OCI-LY7 (cell line): ENCODE measurements around the gene SELENOV. TPM values are rescaled to one million over a fixed set of nuclear protein-coding genes. Genes with fewer than 3 reads are reported as not detected.

Experiments used
- BruUV-seq: library from RNA; stranded (reverse); fragments of 400-500 nt; replicated peaks from 2 replicates; lab custom pipeline; 2021; lab: Mats Ljungman, UMichigan
- CTCF ChIA-PET: fragments of 300-600 bp; sonication (Branson Sonifier 250); formaldehyde crosslinking; loops from one replicate; lab custom pipeline; 2022; ENCODE audit warnings: antibody characterized with exemption; ENCODE audit not compliant: unreplicated experiment; lab: Charles Lee
- POLR2A ChIA-PET: fragments of 300-600 bp; sonication (Branson Sonifier 250); formaldehyde crosslinking; loops from one replicate; lab custom pipeline; 2022; ENCODE audit warnings: antibody characterized with exemption; lab: Charles Lee
- DNase-seq: peaks from one replicate; pipeline ENCODE4 v3.0.0-alpha.2; 2015; ENCODE audit warnings: low spot score
- H2AFZ ChIP-seq: fragments of 200-600 bp; sonication (generic), shearing (Covaris generic); 2 replicates; pipeline ENCODE4 v1.6.1; 2014; ENCODE audit warnings: mild to moderate bottlenecking, antibody characterized with exemption, low read length, moderate library complexity
- H3K27ac ChIP-seq: fragments of 200-600 bp; sonication (generic); 2 replicates; pipeline ENCODE4 v1.5.1; 2014; ENCODE audit warnings: mixed run types, low read depth, mild to moderate bottlenecking, moderate library complexity, low read length, inconsistent platforms; ENCODE audit not compliant: poor library complexity, severe bottlenecking
- H3K36me3 ChIP-seq: fragments of 200-600 bp; sonication (generic); 2 replicates; pipeline ENCODE4 v1.6.1; 2014; ENCODE audit warnings: mild to moderate bottlenecking, antibody characterized with exemption, low read length, moderate library complexity, mixed read lengths; ENCODE audit not compliant: insufficient read depth
- H3K4me1 ChIP-seq: fragments of 200-600 bp; sonication (generic); 2 replicates; pipeline ENCODE4 v1.5.1; 2014; ENCODE audit warnings: mild to moderate bottlenecking, low read length; ENCODE audit not compliant: insufficient read depth, poor library complexity, severe bottlenecking
- H3K4me2 ChIP-seq: fragments of 200-600 bp; sonication (generic); 2 replicates; pipeline ENCODE4 v1.6.1; 2014; ENCODE audit warnings: mild to moderate bottlenecking, low read length
- H3K4me3 ChIP-seq: fragments of 200-600 bp; sonication (generic); 2 replicates; pipeline ENCODE4 v1.5.1; 2014; ENCODE audit warnings: mild to moderate bottlenecking, low read depth, low read length; ENCODE audit not compliant: poor library complexity, severe bottlenecking
- H3K79me2 ChIP-seq: fragments of 200-600 bp; sonication (generic); 2 replicates; pipeline ENCODE4 v1.6.1; 2016; ENCODE audit warnings: low read depth, mild to moderate bottlenecking, low read length, moderate library complexity, mixed read lengths; ENCODE audit not compliant: insufficient read depth
- H3K9me2 ChIP-seq: fragments of 200-600 bp; sonication (generic); 2 replicates; pipeline ENCODE4 v1.6.1; 2016; ENCODE audit warnings: mild to moderate bottlenecking, low read length, mixed read lengths; ENCODE audit not compliant: insufficient read depth
- H3K9me3 ChIP-seq: fragments of 200-600 bp; sonication (generic); 2 replicates; pipeline ENCODE4 v1.6.1; 2014; ENCODE audit warnings: mild to moderate bottlenecking, mixed run types, low read length, mixed read lengths
- H4K20me1 ChIP-seq: fragments of 200-600 bp; sonication (generic); 2 replicates; pipeline ENCODE4 v1.6.1; 2014; ENCODE audit warnings: mild to moderate bottlenecking, antibody characterized with exemption, low read length, moderate library complexity, mixed read lengths; ENCODE audit not compliant: insufficient read depth
- EZH2phosphoT487 ChIP-seq: fragments of 200-600 bp; sonication (generic); IDR thresholded peaks from 2 replicates; pipeline ENCODE4 v1.6.1; 2018; ENCODE audit warnings: low read depth, borderline replicate concordance, mild to moderate bottlenecking, mixed run types, antibody characterized with exemption, low read length, moderate library complexity, mixed read lengths
- intact Hi-C: fragments of 100-400 bp; cut with micrococcal nuclease; formaldehyde crosslinking; loops from one replicate; pipeline ENCODE4 v1.10.0; 2022; ENCODE audit not compliant: unreplicated experiment
- total RNA-seq, 2 experiments: library from RNA; depleted of rRNA in 1 of 2; stranded (reverse); fragments of >200 nt in 1 of 2; shearing (Covaris generic) in 1 of 2; gene quantifications; 2 replicates each; pipeline ENCODE4 v1.2.3, GENCODE V29; 2014 to 2022
- TF ChIP-seq, protein P1 (sequence below): fragments of 200-600 bp; sonication (generic); conservative IDR thresholded peaks from 2 replicates; pipeline ENCODE4 v1.5.1; 2014; ENCODE audit warnings: mild to moderate bottlenecking, antibody characterized with exemption, low read length, moderate library complexity, mixed read lengths

SELENOV gene
- total RNA-seq, 2 experiments from 2014 or later: not detected

DNA sequence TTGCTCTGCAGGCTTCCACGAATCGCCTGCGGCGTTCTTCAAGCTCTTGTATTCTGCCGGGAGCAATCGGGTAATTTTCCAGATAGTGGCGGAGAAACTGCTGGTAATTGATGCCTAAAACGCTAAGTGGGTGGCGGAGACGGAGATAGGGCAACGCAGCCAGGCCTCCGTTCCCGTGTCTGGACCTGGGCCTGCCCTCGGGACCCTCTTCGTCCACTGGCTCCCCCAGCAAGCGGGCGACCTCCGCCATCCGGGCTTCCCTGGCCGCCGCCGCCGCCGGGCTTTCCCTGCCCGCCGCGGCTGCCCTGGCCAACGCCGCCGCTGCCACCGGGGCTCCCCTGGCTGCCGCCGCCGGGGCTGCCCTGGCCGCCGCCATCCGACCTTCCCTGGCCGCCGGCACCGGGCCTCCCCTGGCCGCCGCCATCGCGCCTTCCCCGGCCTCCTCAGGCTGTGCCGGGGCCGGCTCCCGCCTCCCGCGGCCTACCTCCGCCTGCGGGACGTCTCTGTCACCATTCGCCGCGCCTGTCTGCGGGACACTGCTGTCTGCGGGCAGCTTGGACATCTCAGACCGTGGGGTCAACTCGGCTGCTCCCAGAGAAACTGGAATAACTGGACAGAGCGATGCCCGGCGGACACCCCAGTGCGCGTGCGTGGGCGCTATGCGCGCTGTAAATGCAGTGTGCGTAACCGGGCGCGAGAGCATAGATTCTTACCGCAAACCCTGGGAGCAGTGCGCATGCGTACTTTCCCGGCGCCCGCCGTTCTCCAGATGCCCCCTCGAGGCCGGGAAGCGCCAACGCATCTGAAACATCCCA lies 24.8 kb downstream of the SELENOV start, which contains the start of gene EID2:
EID2 (minus strand) TSS at position 644 of the 815 bp plus-strand sequence; CDS start at position 562, 82 bp downstream.
- BruUV-seq: no TSS peak
- no peak for TF ChIP-seq EZH2phosphoT487
- TF ChIP-seq, protein P1, sequence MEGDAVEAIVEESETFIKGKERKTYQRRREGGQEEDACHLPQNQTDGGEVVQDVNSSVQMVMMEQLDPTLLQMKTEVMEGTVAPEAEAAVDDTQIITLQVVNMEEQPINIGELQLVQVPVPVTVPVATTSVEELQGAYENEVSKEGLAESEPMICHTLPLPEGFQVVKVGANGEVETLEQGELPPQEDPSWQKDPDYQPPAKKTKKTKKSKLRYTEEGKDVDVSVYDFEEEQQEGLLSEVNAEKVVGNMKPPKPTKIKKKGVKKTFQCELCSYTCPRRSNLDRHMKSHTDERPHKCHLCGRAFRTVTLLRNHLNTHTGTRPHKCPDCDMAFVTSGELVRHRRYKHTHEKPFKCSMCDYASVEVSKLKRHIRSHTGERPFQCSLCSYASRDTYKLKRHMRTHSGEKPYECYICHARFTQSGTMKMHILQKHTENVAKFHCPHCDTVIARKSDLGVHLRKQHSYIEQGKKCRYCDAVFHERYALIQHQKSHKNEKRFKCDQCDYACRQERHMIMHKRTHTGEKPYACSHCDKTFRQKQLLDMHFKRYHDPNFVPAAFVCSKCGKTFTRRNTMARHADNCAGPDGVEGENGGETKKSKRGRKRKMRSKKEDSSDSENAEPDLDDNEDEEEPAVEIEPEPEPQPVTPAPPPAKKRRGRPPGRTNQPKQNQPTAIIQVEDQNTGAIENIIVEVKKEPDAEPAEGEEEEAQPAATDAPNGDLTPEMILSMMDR: no peak; the same call in 1 of the 2 replicates

DNA sequence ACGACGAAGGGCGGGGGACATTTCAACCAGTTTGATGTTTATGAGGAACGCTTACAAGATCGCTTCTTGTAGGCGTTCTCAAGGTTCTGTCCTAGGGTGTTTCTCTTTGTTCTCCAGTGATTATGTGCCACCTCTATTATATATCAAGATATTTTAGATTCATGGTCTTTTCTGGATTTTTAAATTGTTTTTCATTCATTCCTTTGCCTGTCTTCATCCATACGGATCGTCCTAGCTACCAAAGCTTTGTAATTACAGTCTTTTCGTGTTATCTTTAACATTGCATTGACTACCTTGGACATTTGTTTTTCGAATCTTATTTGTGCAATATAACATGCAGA lies 25.4 kb downstream of the SELENOV start:
- Histone ChIP-seq H3K4me3 (peak overlapping the region; percentile 86), H3K9me3 (no peaks in the 10 kb centered on the region), H3K79me2 (peaks cover 18% of the 10 kb centered on the region; the same call in 1 of the 2 replicates), H3K9me2 (no peaks in the 10 kb centered on the region), H3K27ac (no peak overlapping the region), H4K20me1 (no peaks in the 10 kb centered on the region), H2AFZ (peak overlapping the region; percentile 75), H3K36me3 (no peaks in the 10 kb centered on the region), H3K4me1 (peaks cover 36% of the 10 kb centered on the region), H3K4me2 (peak overlapping the region; percentile 52; the same call in 1 of the 2 replicates)
- ChIA-PET POLR2A (no interaction called here), CTCF (no interaction called here)
- BruUV-seq: no TSS peak
- intact Hi-C loops: loop anchor here (1.0 kb wide), 1 partner anchor 100 kb away; no protein-coding TSS in a partner anchor
- no peak for DNase-seq
- TF ChIP-seq, protein P1: peak; percentile 79; the same call in 1 of the 2 replicates
- no peak for TF ChIP-seq EZH2phosphoT487

More for the DNA sequence above, 24.8 kb downstream of the SELENOV start, which contains the start of gene EID2:
- Histone ChIP-seq H4K20me1 (no peaks in the 10 kb centered on the region), H3K9me2 (no peaks in the 10 kb centered on the region), H3K4me1 (peaks cover 42% of the 10 kb centered on the region), H2AFZ (peak within 1 kb of the TSS; percentile 75), H3K79me2 (peaks cover 18% of the 10 kb centered on the region; the same call in 1 of the 2 replicates), H3K9me3 (no peaks in the 10 kb centered on the region), H3K36me3 (no peaks in the 10 kb centered on the region), H3K4me3 (peak within 1 kb of the TSS; percentile 86), H3K4me2 (peak within 1 kb of the TSS; percentile 86), H3K27ac (peak within 1 kb of the TSS; percentile 30)
- POLR2A ChIA-PET: interaction anchor here (0.6 kb wide), 1 partner anchor 84 kb away, joined by 4 read pairs; no protein-coding TSS in a partner anchor
- CTCF ChIA-PET: interaction anchor here (0.6 kb wide), 1 partner anchor 41 kb away, joined by 11 read pairs; the partner anchor contains the start of gene DLL3
- intact Hi-C loops: loop anchor here (1.0 to 10.0 kb wide), 2 partner anchors 99 to 415 kb away; partner anchors contain the start of gene PAK4
- DNase-seq: peak; percentile 95
